IMR-90 (cell line): ENCODE data around the gene AGPAT3. TPM values are rescaled to one million over a fixed set of nuclear protein-coding genes. Genes with fewer than 3 reads are reported as not detected.

Source experiments
- ATAC-seq: fragments of 200-7000 bp; cut with Tn5 transposase; 2 replicates; pipeline ENCODE4 v1.9.1; 2020; ENCODE audit warnings: low read depth, mild to moderate bottlenecking, moderate library complexity
- BruUV-seq: library from RNA; stranded (reverse); fragments of 400-500 nt; replicated peaks from 2 replicates; lab custom pipeline; 2021; lab: Mats Ljungman, UMichigan
- CTCF ChIA-PET: fragments of 300-600 bp; formaldehyde crosslinking; extraction: SDS; loops from one replicate; lab custom pipeline; 2021; ENCODE audit warnings: antibody characterized with exemption; lab: Yijun Ruan, JAX
- POLR2A ChIA-PET: fragments of 300-600 bp; sonication (Branson Sonifier 250); formaldehyde crosslinking; loops from one replicate; lab custom pipeline; 2022; ENCODE audit warnings: antibody characterized with exemption; ENCODE audit not compliant: unreplicated experiment; lab: Charles Lee
- DNase-seq: peaks from one replicate; pipeline ENCODE4 v3.0.0; 2013
- H2AFZ ChIP-seq: replicated peaks from 2 replicates; pipeline ENCODE3; 2013; ENCODE audit warnings: low read length, mild to moderate bottlenecking; ENCODE audit not compliant: poor library complexity
- H2AK5ac ChIP-seq: 2 replicates; pipeline ENCODE4 v1.6.1; 2013; ENCODE audit warnings: low read depth, low read length, inconsistent platforms
- H2AK9ac ChIP-seq: replicated peaks from 2 replicates; pipeline ENCODE3; 2013; ENCODE audit warnings: mild to moderate bottlenecking, low read depth, low read length, moderate library complexity; ENCODE audit not compliant: poor library complexity
- H2BK120ac ChIP-seq: 2 replicates; pipeline ENCODE4 v1.6.1; 2013; ENCODE audit warnings: low read depth, low read length, inconsistent platforms
- H2BK15ac ChIP-seq: 3 replicates; pipeline ENCODE4 v1.6.1; 2013; ENCODE audit warnings: low read depth, low read length, inconsistent platforms
- H2BK20ac ChIP-seq: 2 replicates; pipeline ENCODE4 v1.6.1; 2013; ENCODE audit warnings: low read depth, mild to moderate bottlenecking, inconsistent platforms, low read length, moderate library complexity
- H2BK5ac ChIP-seq: 2 replicates; pipeline ENCODE4 v1.6.1; 2013; ENCODE audit warnings: mild to moderate bottlenecking, low read depth, low read length, inconsistent platforms; ENCODE audit not compliant: poor library complexity, severe bottlenecking
- H3K14ac ChIP-seq: replicated peaks from 2 replicates; pipeline ENCODE4 v1.6.1; 2013; ENCODE audit warnings: low read depth, low read length, inconsistent platforms
- H3K18ac ChIP-seq: 2 replicates; pipeline ENCODE4 v1.6.1; 2013; ENCODE audit warnings: low read depth, low read length, control low read depth
- H3K23ac ChIP-seq: 2 replicates; pipeline ENCODE4 v1.6.1; 2013; ENCODE audit warnings: low read depth, low read length, inconsistent platforms
- H3K27ac ChIP-seq: 2 replicates; pipeline ENCODE4 v1.5.1; 2013; ENCODE audit warnings: mild to moderate bottlenecking, control low read depth, low read length; ENCODE audit not compliant: insufficient read depth
- H3K27me3 ChIP-seq: 2 replicates; pipeline ENCODE4 v1.6.1; 2013; ENCODE audit warnings: low read length; ENCODE audit not compliant: control insufficient read depth, insufficient read depth
- H3K36me3 ChIP-seq: 2 replicates; pipeline ENCODE4 v1.6.1; 2013; ENCODE audit warnings: low read length, mixed read lengths; ENCODE audit not compliant: control insufficient read depth, insufficient read depth
- H3K4ac ChIP-seq: 2 replicates; pipeline ENCODE4 v1.6.1; 2013; ENCODE audit warnings: low read depth, low read length, inconsistent platforms
- H3K4me1 ChIP-seq: 2 replicates; pipeline ENCODE4 v1.6.1; 2013; ENCODE audit warnings: low read length, mixed read lengths; ENCODE audit not compliant: control insufficient read depth, insufficient read depth
- H3K4me2 ChIP-seq: 2 replicates; pipeline ENCODE4 v1.6.1; 2013; ENCODE audit warnings: low read depth, mild to moderate bottlenecking, control low read depth, low read length, moderate library complexity
- H3K4me3 ChIP-seq: 2 replicates; pipeline ENCODE4 v1.5.1; 2013; ENCODE audit warnings: low read depth, mild to moderate bottlenecking, control low read depth, low read length, moderate library complexity; ENCODE audit not compliant: insufficient read depth
- H3K56ac ChIP-seq: 2 replicates; pipeline ENCODE4 v1.6.1; 2013; ENCODE audit warnings: low read length, inconsistent platforms; ENCODE audit not compliant: insufficient read depth; ENCODE audit errors: extremely low read depth
- H3K79me1 ChIP-seq, 2 experiments: 2 replicates each; pipeline ENCODE4 v1.6.1; 2013; ENCODE audit warnings: low read length in 2 of 2, inconsistent platforms in 1 of 2, low read depth in 1 of 2
- H3K9ac ChIP-seq: 2 replicates; pipeline ENCODE4 v1.6.1; 2013; ENCODE audit warnings: low read depth, low read length, control low read depth
- H3K9me1 ChIP-seq: 2 replicates; pipeline ENCODE4 v1.6.1; 2013; ENCODE audit warnings: low read length, inconsistent platforms; ENCODE audit not compliant: insufficient read depth
- H3K9me3 ChIP-seq: 2 replicates; pipeline ENCODE4 v1.6.1; 2013; ENCODE audit warnings: low read length; ENCODE audit not compliant: control insufficient read depth, insufficient read depth
- H4K20me1 ChIP-seq: 2 replicates; pipeline ENCODE4 v1.6.1; 2013; ENCODE audit warnings: low read length, inconsistent platforms; ENCODE audit not compliant: insufficient read depth
- H4K5ac ChIP-seq: 2 replicates; pipeline ENCODE4 v1.6.1; 2013; ENCODE audit warnings: mild to moderate bottlenecking, low read depth, low read length, control low read depth
- H4K8ac ChIP-seq, 2 experiments: 2 replicates each; pipeline ENCODE4 v1.6.1; 2013; ENCODE audit warnings: low read depth in 2 of 2, low read length in 2 of 2, control low read depth in 1 of 2, inconsistent platforms in 1 of 2
- H4K91ac ChIP-seq: 2 replicates; pipeline ENCODE4 v1.6.1; 2013; ENCODE audit warnings: low read depth, low read length, inconsistent platforms; ENCODE audit not compliant: insufficient read depth
- CTCF ChIP-seq: conservative IDR thresholded peaks from 2 replicates; pipeline ENCODE4 v1.5.1; 2012; ENCODE audit warnings: mild to moderate bottlenecking, low read depth, low read length, improper control_type of control experiment
- ELK1 ChIP-seq: fragments of 150-350 bp; IDR thresholded peaks from 2 replicates; pipeline ENCODE4 v1.6.1; 2016; ENCODE audit warnings: low read depth, mild to moderate bottlenecking, low read length, moderate library complexity, borderline replicate concordance
- FOS ChIP-seq: fragments of 150-350 bp; IDR thresholded peaks from 2 replicates; pipeline ENCODE4 v1.6.1; 2016; ENCODE audit warnings: low read depth, low read length
- MAFK ChIP-seq: IDR thresholded peaks from 2 replicates; pipeline ENCODE4 v1.6.1; 2012; ENCODE audit warnings: low read depth, low read length, improper control_type of control experiment
- MXI1 ChIP-seq: IDR thresholded peaks from 2 replicates; pipeline ENCODE4 v1.6.1; 2012; ENCODE audit warnings: low read depth, mild to moderate bottlenecking, low read length, moderate library complexity, borderline replicate concordance
- NFE2L2 ChIP-seq: fragments of 150-350 bp; IDR thresholded peaks from 2 replicates; pipeline ENCODE4 v1.6.1; 2016; ENCODE audit warnings: low read depth, mild to moderate bottlenecking, low read length
- RFX5 ChIP-seq: IDR thresholded peaks from 2 replicates; pipeline ENCODE4 v1.8.0; 2012; ENCODE audit warnings: low read depth, mild to moderate bottlenecking, low read length, moderate library complexity
- WGBS, 2 experiments: methylation state at CpG; one replicate each; pipeline versions ENCODE4 v1.1.5 to v1.1.7; 2013; ENCODE audit warnings: missing lambda C conversion rate in 2 of 2; ENCODE audit not compliant: insufficient read length in 1 of 2; ENCODE audit errors: extremely low coverage in 2 of 2; 5-methylcytosine and 5-hydroxymethylcytosine counted together
- dilution Hi-C: fragments of 300-500 bp; cut with HindIII; formaldehyde crosslinking; loops from one replicate; pipeline ENCODE4 v1.14.3; 2018; ENCODE audit warnings: low sequenced_read_pairs; ENCODE audit not compliant: unreplicated experiment
- in situ Hi-C: fragments of 300-500 bp; cut with MboI; formaldehyde crosslinking; loops from 3 replicates; pipeline ENCODE4 v1.14.3; 2019; ENCODE audit warnings: low sequenced_read_pairs, inconsistent platforms, mixed read lengths
- intact Hi-C: fragments of 100-400 bp; cut with micrococcal nuclease; formaldehyde crosslinking; loops from 2 replicates; pipeline ENCODE4 v1.10.0; 2022
- polyA plus RNA-seq, 3 experiments: library from polyadenylated mRNA; depleted of rRNA; stranded (reverse); fragments of >200 nt; gene quantifications; 2 replicates each; pipeline ENCODE4 v1.2.3, GENCODE V29; 2012; ENCODE audit warnings: low replicate concordance in 1 of 3
- total RNA-seq: library from RNA; depleted of rRNA; stranded (reverse); fragments of >200 nt; gene quantifications from 2 replicates; pipeline ENCODE4 v1.2.3, GENCODE V29; 2012

The AGPAT3 gene
- total and polyA plus RNA-seq, 2 of the 4 experiments (the other 2 are of a cell fraction) = 27.1 to 38.7 TPM

GRCh38 chr21:44005071-44005470 is 140.0 kb downstream of the AGPAT3 start:
- dilution Hi-C loops = no loop called here
- Histone ChIP-seq H3K4ac (peak overlapping the region; percentile 33; the same call in 1 of the 2 replicates), H3K27ac (no peak overlapping the region)

More at GRCh38 chr21:44005071-44005470, 140.0 kb downstream of the AGPAT3 start:
- Histone ChIP-seq H3K4me3 (no peak overlapping the region), H4K20me1 (no peaks in the 10 kb centered on the region), H2AFZ (no peak overlapping the region), H3K18ac (no peak overlapping the region), H2BK5ac (no peak overlapping the region), H3K9me1 (peaks cover 10% of the 10 kb centered on the region), H3K4me2 (no peak overlapping the region), H4K8ac (no peak overlapping the region; a peak in 1 of 4 replicates), H2AK9ac (no peak overlapping the region), H3K14ac (no peak overlapping the region), H3K23ac (no peak overlapping the region), H3K9ac (no peak overlapping the region), H3K9me3 (no peaks in the 10 kb centered on the region), H3K36me3 (no peaks in the 10 kb centered on the region), H4K5ac (no peak overlapping the region), H2BK20ac (no peak overlapping the region), H3K27me3 (peaks cover 2% of the 10 kb centered on the region; the same call in 1 of the 2 replicates), H3K79me1 (no peaks in the 10 kb centered on the region), H2BK120ac (no peak overlapping the region), H2BK15ac (no peak overlapping the region), H3K56ac (no peak overlapping the region), H4K91ac (no peak overlapping the region), H2AK5ac (no peak overlapping the region; the same call in 1 of the 2 replicates), H3K4me1 (peaks cover 7% of the 10 kb centered on the region)
- no peak for DNase-seq
- TF ChIP-seq MAFK (no peak), NFE2L2 (no peak), RFX5 (no peak), CTCF (no peak), FOS (no peak), MXI1 (no peak), ELK1 (no peak)
- ChIA-PET CTCF (no interaction called here), POLR2A (no interaction called here)
- intact Hi-C loops = no loop called here
- no peak for ATAC-seq
- 100% methylated on average over 6 of the region's 13 CpGs; no CpG with 5 or more reads in 1 of the 2 experiments for WGBS, 2 experiments
- no TSS peak for BruUV-seq
- in situ Hi-C loops = no loop called here
